ENCODE results near the gene ELMO1. TPM values are rescaled to one million over a fixed set of nuclear protein-coding genes. Genes with fewer than 3 reads are reported as not detected.

The ELMO1 gene
- total and polyA plus RNA-seq, 4 donors = 10.1 to 183 (median 34.4) TPM

- TF ChIP-seq CTCF (IDR thresholded peaks at IDR 0.05; ENCODE audit: control extremely low read depth, extremely low read depth) = no peak
- no peaks in the 10 kb centered on the region for H3K9me3 ChIP-seq (ENCODE audit: control insufficient read depth in 4 of 4, insufficient read depth in 3 of 4, low read length in 3 of 4)
- no peak for DNase-seq
- H3K9ac ChIP-seq (ENCODE audit: insufficient read depth in 1 of 2, low read length in 2 of 2) = no peak overlapping the region
- H3K36me3 ChIP-seq (ENCODE audit: control insufficient read depth in 4 of 4, insufficient read depth in 4 of 4, low read length in 4 of 4) = no peaks in the 10 kb centered on the region
- H3K4me3 ChIP-seq = no peak overlapping the region
- 31 to 48% methylated on average over 2 of the region's 2 CpGs for WGBS, 2 donors
- no peaks in the 10 kb centered on the region for H3K27me3 ChIP-seq (ENCODE audit: control insufficient read depth in 3 of 3, insufficient read depth in 3 of 3, low read length in 2 of 3)
- H3K27ac ChIP-seq (ENCODE audit: low read depth in 1 of 2, low read length in 1 of 2) = no peak overlapping the region
- peaks cover 0 to 5% (median 0%) of the 10 kb centered on the region in 5 donors for H3K4me1 ChIP-seq (ENCODE audit: control insufficient read depth in 5 of 5, insufficient read depth in 5 of 5, low read length in 5 of 5)
- ATAC-seq (ENCODE audit: insufficient read depth, low FRiP score) = no peak
These were observed 402.9 kb downstream of the ELMO1 start for GRCh38 chr7:37045681-37046179.

- Histone ChIP-seq H3K4me1 (ENCODE audit: control insufficient read depth in 5 of 5, insufficient read depth in 5 of 5, low read length in 5 of 5) (peaks cover 0 to 4% (median 0%) of the 10 kb centered on the region in 5 donors), H3K4me3 (no peak overlapping the region), H3K9ac (ENCODE audit: insufficient read depth in 1 of 2, low read length in 2 of 2) (no peak overlapping the region), H3K36me3 (ENCODE audit: control insufficient read depth in 4 of 4, insufficient read depth in 4 of 4, low read length in 4 of 4) (no peaks in the 10 kb centered on the region), H3K27me3 (ENCODE audit: control insufficient read depth in 3 of 3, insufficient read depth in 3 of 3, low read length in 2 of 3) (no peaks in the 10 kb centered on the region), H3K9me3 (ENCODE audit: control insufficient read depth in 4 of 4, insufficient read depth in 3 of 4, low read length in 3 of 4) (peaks cover 0 to 6% (median under 1%) of the 10 kb centered on the region in 4 donors), H3K27ac (ENCODE audit: low read depth in 1 of 2, low read length in 1 of 2) (no peak overlapping the region)
- DNase-seq (no peak), ATAC-seq (ENCODE audit: insufficient read depth, low FRiP score) (no peak)
- no peak for TF ChIP-seq CTCF (IDR thresholded peaks at IDR 0.05; ENCODE audit: control extremely low read depth, extremely low read depth)
- WGBS, 2 donors = 88 to 89% methylated on average over 8 of the region's 8 CpGs
These were observed 407.2 kb downstream of the ELMO1 start for GRCh38 chr7:37041461-37041860.

GRCh38 chr7:37040330-37040729, 408.3 kb downstream of the ELMO1 start:
- DNase-seq = peak; percentile 22 to 42 (median 23)
- no peak for TF ChIP-seq CTCF (IDR thresholded peaks at IDR 0.05; ENCODE audit: control extremely low read depth, extremely low read depth)
- peaks cover 0 to 6% (median under 1%) of the 10 kb centered on the region in 4 donors for H3K9me3 ChIP-seq (ENCODE audit: control insufficient read depth in 4 of 4, insufficient read depth in 3 of 4, low read length in 3 of 4)
- H3K27me3 ChIP-seq (ENCODE audit: control insufficient read depth in 3 of 3, insufficient read depth in 3 of 3, low read length in 2 of 3) = no peaks in the 10 kb centered on the region
- no peak overlapping the region for H3K4me3 ChIP-seq
- H3K36me3 ChIP-seq (ENCODE audit: control insufficient read depth in 4 of 4, insufficient read depth in 4 of 4, low read length in 4 of 4) = no peaks in the 10 kb centered on the region
- H3K4me1 ChIP-seq (ENCODE audit: control insufficient read depth in 5 of 5, insufficient read depth in 5 of 5, low read length in 5 of 5) = peaks cover 0 to 4% (median 0%) of the 10 kb centered on the region in 5 donors
- no peak for ATAC-seq (ENCODE audit: insufficient read depth, low FRiP score)
- H3K27ac ChIP-seq (ENCODE audit: low read depth in 1 of 2, low read length in 1 of 2) = no peak overlapping the region
- H3K9ac ChIP-seq (ENCODE audit: insufficient read depth in 1 of 2, low read length in 2 of 2) = no peak overlapping the region
- 69 to 74% methylated on average over 4 of the region's 4 CpGs for WGBS, 2 donors

Measured in lung (tissue), 12 donors.